ENCODE results near the gene DNAJC3.

GRCh38 chr13:95676762-95677563 is at the start of gene DNAJC3:
- no peak for TF ChIP-seq CTCF (conservative IDR thresholded peaks at IDR 0.05; ENCODE audit: low read length)
- no peak for TF ChIP-seq EZH2phosphoT487 (IDR thresholded peaks at IDR 0.05; ENCODE audit: borderline replicate concordance)
